GM21381 (cell line): ENCODE results near the gene IFNAR1.
A peak's percentile ranks its signal among the peaks of the same experiment; 100 is the strongest.
"Not testable (repeated sequence)": the region's sequence is repeated elsewhere in the genome, so short reads cannot be mapped to it uniquely, and the experiment has no call there.

Experiments
- ATAC-seq: cut with Tn5 transposase; IDR thresholded peaks from one replicate; pipeline ENCODE4 v1.9.1; 2021; ENCODE audit warnings: mild to moderate bottlenecking, moderate library complexity; ENCODE audit not compliant: unreplicated experiment

The IFNAR1 gene

GRCh38 chr21:33374450-33375096 lies 49.8 kb downstream of the IFNAR1 start:
- no peak for ATAC-seq

- no peak for ATAC-seq
Measured at GRCh38 chr21:33375101-33375644, 50.4 kb downstream of the IFNAR1 start.

GRCh38 chr21:33377221-33377920 lies 52.6 kb downstream of the IFNAR1 start:
- no peak for ATAC-seq

GRCh38 chr21:33378081-33378480 lies 53.3 kb downstream of the IFNAR1 start:
- no peak for ATAC-seq

GRCh38 chr21:33379934-33380333 lies 55.2 kb downstream of the IFNAR1 start:
- not testable (repeated sequence) for ATAC-seq

GRCh38 chr21:33380483-33380998 lies 55.8 kb downstream of the IFNAR1 start:
- peak; percentile 43 for ATAC-seq

GRCh38 chr21:33381381-33381780 lies 56.6 kb downstream of the IFNAR1 start:
- ATAC-seq: not testable (repeated sequence)

- peak; percentile 75 for ATAC-seq
Measured at GRCh38 chr21:33383056-33383888, 58.5 kb downstream of the IFNAR1 start.

- peak; percentile 25 for ATAC-seq
Measured at GRCh38 chr21:33384841-33385331, 60.1 kb downstream of the IFNAR1 start.

- no peak for ATAC-seq
Measured at GRCh38 chr21:33386222-33386784, 61.5 kb downstream of the IFNAR1 start.

- ATAC-seq: no peak
Measured at GRCh38 chr21:33387294-33387693, 62.5 kb downstream of the IFNAR1 start.

GRCh38 chr21:33388188-33388587 lies 63.4 kb downstream of the IFNAR1 start:
- no peak for ATAC-seq

GRCh38 chr21:33390479-33390878 lies 65.7 kb downstream of the IFNAR1 start:
- no peak for ATAC-seq

GRCh38 chr21:33391656-33392055 lies 66.9 kb downstream of the IFNAR1 start:
- ATAC-seq: no peak

GRCh38 chr21:33392284-33392985 lies 67.7 kb downstream of the IFNAR1 start:
- no peak for ATAC-seq

- ATAC-seq: no peak
Measured at GRCh38 chr21:33393348-33393747, 68.6 kb downstream of the IFNAR1 start.

- ATAC-seq: no peak
Measured at GRCh38 chr21:33394260-33394659, 69.5 kb downstream of the IFNAR1 start.

- no peak for ATAC-seq
Measured at GRCh38 chr21:33395891-33396331, 71.1 kb downstream of the IFNAR1 start.

GRCh38 chr21:33396436-33396835 lies 71.7 kb downstream of the IFNAR1 start:
- no peak for ATAC-seq

GRCh38 chr21:33396951-33397350 lies 72.2 kb downstream of the IFNAR1 start:
- no peak for ATAC-seq
